NT2/D1 (cell line): ENCODE results near the gene PTPN9.

Experiments used
- DNase-seq: peaks from one replicate; pipeline ENCODE4 v3.0.0-alpha.2; 2011; ENCODE audit warnings: low read depth, low spot score
- H3K27me3 ChIP-seq: 2 replicates; pipeline ENCODE4 v1.6.0; 2011; ENCODE audit warnings: mild to moderate bottlenecking; ENCODE audit not compliant: insufficient read length, insufficient read depth
- H3K36me3 ChIP-seq: 2 replicates; pipeline ENCODE4 v1.6.1; 2011; ENCODE audit warnings: mild to moderate bottlenecking, low read length, mixed read lengths; ENCODE audit not compliant: insufficient read depth, insufficient read length
- H3K4me1 ChIP-seq: 2 replicates; pipeline ENCODE4 v1.5.1; 2011; ENCODE audit not compliant: insufficient read depth, insufficient read length
- H3K4me3 ChIP-seq: 2 replicates; pipeline ENCODE4 v1.5.1; 2011; ENCODE audit warnings: low read depth; ENCODE audit not compliant: insufficient read length
- H3K9ac ChIP-seq: 2 replicates; pipeline ENCODE4 v1.6.0; 2011; ENCODE audit warnings: low read depth; ENCODE audit not compliant: insufficient read length
- H3K9me3 ChIP-seq: 2 replicates; pipeline ENCODE4 v1.5.1; 2011; ENCODE audit warnings: mild to moderate bottlenecking, low read length; ENCODE audit not compliant: insufficient read depth
- SUZ12 ChIP-seq: IDR thresholded peaks from 2 replicates; pipeline ENCODE4 v1.6.1; 2011; ENCODE audit not compliant: insufficient read length, insufficient read depth; ENCODE audit errors: extremely low read depth
- YY1 ChIP-seq: IDR thresholded peaks from 2 replicates; pipeline ENCODE4 v1.6.1; 2011; ENCODE audit not compliant: insufficient read length, insufficient read depth
- ZNF274 ChIP-seq: IDR thresholded peaks from 2 replicates; pipeline ENCODE4 v1.6.1; 2011; ENCODE audit warnings: mild to moderate bottlenecking, low read depth, low read length

PTPN9 gene

GRCh38 chr15:75437721-75438120, 141.4 kb downstream of the PTPN9 start:
- H3K4me3 ChIP-seq, result no peak overlapping the region
- H3K4me1 ChIP-seq, result no peaks in the 10 kb centered on the region
- peaks cover 29% of the 10 kb centered on the region for H3K36me3 ChIP-seq
- no peaks in the 10 kb centered on the region for H3K9me3 ChIP-seq
- no peaks in the 10 kb centered on the region for H3K27me3 ChIP-seq
- DNase-seq, result no peak
- TF ChIP-seq YY1 (no peak), ZNF274 (no peak), SUZ12 (no peak)
- no peak overlapping the region for H3K9ac ChIP-seq

- H3K4me3 ChIP-seq, result no peak overlapping the region
- H3K4me1 ChIP-seq, result no peaks in the 10 kb centered on the region
- DNase-seq, result no peak
- H3K9me3 ChIP-seq, result no peaks in the 10 kb centered on the region
- no peak overlapping the region for H3K9ac ChIP-seq
- TF ChIP-seq SUZ12 (no peak), ZNF274 (no peak), YY1 (no peak)
- H3K36me3 ChIP-seq, result peaks cover 23% of the 10 kb centered on the region
- H3K27me3 ChIP-seq, result no peaks in the 10 kb centered on the region
Measured at GRCh38 chr15:75436881-75437280, 142.2 kb downstream of the PTPN9 start.

- Histone ChIP-seq H3K27me3 (no peaks in the 10 kb centered on the region), H3K4me1 (no peaks in the 10 kb centered on the region), H3K4me3 (no peak overlapping the region), H3K9ac (no peak overlapping the region), H3K9me3 (no peaks in the 10 kb centered on the region), H3K36me3 (peaks cover 41% of the 10 kb centered on the region)
- no peak for DNase-seq
- TF ChIP-seq SUZ12, result no peak
- TF ChIP-seq YY1, result no peak
- no peak for TF ChIP-seq ZNF274
Measured at GRCh38 chr15:75431682-75432081, 147.4 kb downstream of the PTPN9 start.

- no peak overlapping the region for H3K9ac ChIP-seq
- TF ChIP-seq ZNF274 (no peak), SUZ12 (no peak), YY1 (no peak)
- no peaks in the 10 kb centered on the region for H3K9me3 ChIP-seq
- H3K4me3 ChIP-seq, result no peak overlapping the region
- H3K27me3 ChIP-seq, result no peaks in the 10 kb centered on the region
- no peaks in the 10 kb centered on the region for H3K4me1 ChIP-seq
- DNase-seq, result no peak
- peaks cover 42% of the 10 kb centered on the region for H3K36me3 ChIP-seq
Measured at GRCh38 chr15:75431270-75431669, 147.8 kb downstream of the PTPN9 start.

DNA sequence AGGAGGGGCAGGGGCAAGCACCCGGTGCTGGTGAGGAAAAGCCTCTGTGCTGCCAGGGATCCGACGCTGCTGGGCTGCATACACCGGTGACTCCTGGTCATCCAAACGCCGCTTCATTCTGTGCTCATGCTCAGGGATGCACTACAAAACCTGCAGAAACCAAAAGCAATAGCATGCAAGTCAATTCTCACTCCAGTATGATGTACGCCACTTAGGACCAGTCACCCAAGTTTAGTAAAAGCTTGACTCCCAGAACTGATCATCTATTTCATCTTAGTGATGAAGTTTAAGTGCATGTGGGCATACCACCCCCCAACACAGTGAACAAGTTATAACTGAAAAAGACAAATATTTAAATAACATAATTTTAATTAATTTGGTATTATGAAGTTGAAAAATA, 148.9 kb downstream of the PTPN9 start:
- no peaks in the 10 kb centered on the region for H3K27me3 ChIP-seq
- DNase-seq, result no peak
- no peak for TF ChIP-seq YY1
- no peak for TF ChIP-seq ZNF274
- TF ChIP-seq SUZ12, result no peak
- H3K9me3 ChIP-seq, result no peaks in the 10 kb centered on the region
- no peak overlapping the region for H3K9ac ChIP-seq
- no peaks in the 10 kb centered on the region for H3K4me1 ChIP-seq
- H3K4me3 ChIP-seq, result no peak overlapping the region
- H3K36me3 ChIP-seq, result peaks cover 41% of the 10 kb centered on the region

DNA sequence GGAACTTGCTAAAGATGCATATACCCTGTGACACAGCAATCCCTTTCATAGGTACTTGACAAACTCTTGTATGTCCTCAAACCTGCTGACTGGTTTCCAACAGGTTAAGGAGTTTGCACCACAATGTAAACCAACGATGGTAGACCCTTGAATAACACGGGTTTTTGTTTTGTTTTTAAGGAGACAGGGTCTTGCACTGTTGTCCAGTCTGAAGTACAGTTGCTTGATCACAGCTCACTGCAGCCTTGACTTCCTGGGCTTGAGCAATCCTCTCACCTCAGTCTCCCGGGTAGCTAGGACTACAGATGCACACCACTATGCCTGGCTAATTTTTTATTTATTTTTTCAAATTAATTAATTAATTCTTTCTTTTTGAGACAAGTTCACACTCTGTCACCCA, 151.0 kb downstream of the PTPN9 start:
- no peak for DNase-seq
- Histone ChIP-seq H3K9ac (no peak overlapping the region), H3K36me3 (peaks cover 59% of the 10 kb centered on the region), H3K27me3 (no peaks in the 10 kb centered on the region), H3K4me1 (no peaks in the 10 kb centered on the region), H3K9me3 (no peaks in the 10 kb centered on the region), H3K4me3 (no peak overlapping the region)
- TF ChIP-seq YY1, result no peak
- TF ChIP-seq SUZ12, result no peak
- no peak for TF ChIP-seq ZNF274

GRCh38 chr15:75425966-75426500, 153.1 kb downstream of the PTPN9 start:
- no peak for DNase-seq
- no peak overlapping the region for H3K9ac ChIP-seq
- no peaks in the 10 kb centered on the region for H3K27me3 ChIP-seq
- peaks cover 79% of the 10 kb centered on the region for H3K36me3 ChIP-seq
- H3K9me3 ChIP-seq, result no peaks in the 10 kb centered on the region
- no peak overlapping the region for H3K4me3 ChIP-seq
- no peaks in the 10 kb centered on the region for H3K4me1 ChIP-seq
- TF ChIP-seq SUZ12 (no peak), YY1 (no peak), ZNF274 (no peak)
